ENCODE results near the gene ACOT9.
"Not testable (repeated sequence)": the region's sequence is repeated elsewhere in the genome, so short reads cannot be mapped to it uniquely, and the experiment has no call there.

Gene ACOT9

GRCh38 chrX:23692166-23692565, 50.9 kb downstream of the ACOT9 start:
- ATAC-seq = no peak

- ATAC-seq = not testable (repeated sequence)
These were observed 66.6 kb downstream of the ACOT9 start for GRCh38 chrX:23676486-23676885.

GRCh38 chrX:23673108-23673507, 70.0 kb downstream of the ACOT9 start:
- no peak for ATAC-seq

- no peak for ATAC-seq
These were observed 72.5 kb downstream of the ACOT9 start for GRCh38 chrX:23670528-23670927.

- no peak for ATAC-seq
These were observed 74.7 kb downstream of the ACOT9 start for GRCh38 chrX:23668335-23668734.

GRCh38 chrX:23667239-23668177, 75.6 kb downstream of the ACOT9 start, which contains the start of gene PRDX4:
Gene PRDX4, plus strand, starts transcription at chrX:23667493. Its CDS starts 78 bp downstream, at chrX:23667571.
- ATAC-seq = peak; percentile 63

- no peak for ATAC-seq
These were observed 76.8 kb downstream of the ACOT9 start for GRCh38 chrX:23666282-23666681.

GRCh38 chrX:23664496-23664895, 78.6 kb downstream of the ACOT9 start:
- no peak for ATAC-seq

GRCh38 chrX:23662853-23663252, 80.2 kb downstream of the ACOT9 start:
- peak; percentile 82 to 83 for ATAC-seq

- ATAC-seq = peak; percentile 48 to 55
These were observed 80.9 kb downstream of the ACOT9 start for GRCh38 chrX:23662187-23662586.

GRCh38 chrX:23661671-23662070, 81.4 kb downstream of the ACOT9 start:
- ATAC-seq = peak in 1 of 2 donors; percentile 14

GRCh38 chrX:23660766-23661132, 82.3 kb downstream of the ACOT9 start:
- no peak for ATAC-seq

GRCh38 chrX:23660083-23660765, 82.9 kb downstream of the ACOT9 start:
- not testable (repeated sequence) for ATAC-seq

- ATAC-seq = no peak
These were observed 83.7 kb downstream of the ACOT9 start for GRCh38 chrX:23659339-23659738.

- ATAC-seq = no peak
These were observed 86.4 kb downstream of the ACOT9 start for GRCh38 chrX:23656684-23657083.

GRCh38 chrX:23656091-23656490, 87.0 kb downstream of the ACOT9 start:
- no peak for ATAC-seq
